HG02678 (cell line): Measurements from ENCODE around the gene QSOX1.
A peak's percentile ranks its signal among the peaks of the same experiment; 100 is the strongest.

Experiments
- ATAC-seq: cut with Tn5 transposase; IDR thresholded peaks from one replicate; pipeline ENCODE4 v1.9.1; 2021; ENCODE audit warnings: mild to moderate bottlenecking, moderate library complexity; ENCODE audit not compliant: unreplicated experiment

Gene QSOX1

GRCh38 chr1:180248731-180249681 lies 94.3 kb downstream of the QSOX1 start:
- no peak for ATAC-seq

GRCh38 chr1:180249725-180250498 lies 95.2 kb downstream of the QSOX1 start:
- no peak for ATAC-seq

- ATAC-seq, result no peak
These were observed 95.8 kb downstream of the QSOX1 start for GRCh38 chr1:180250499-180250770.

GRCh38 chr1:180250883-180251509 lies 96.3 kb downstream of the QSOX1 start:
- no peak for ATAC-seq

GRCh38 chr1:180251526-180252305 lies 97.0 kb downstream of the QSOX1 start:
- no peak for ATAC-seq

- ATAC-seq, result peak; percentile 77
These were observed 98.2 kb downstream of the QSOX1 start for GRCh38 chr1:180252638-180253536.
